Transverse colon (tissue), 3 donors: Measurements from ENCODE around the gene GTF2IRD2.
"Not testable (repeated sequence)": the region's sequence is repeated elsewhere in the genome, so short reads cannot be mapped to it uniquely, and the experiment has no call there.

ENCODE experiments used
- CTCF ChIP-seq, 5 experiments: fragments of 200-600 bp in 3 of 5; fragments of 450-650 bp in 2 of 5; sonication (generic) in 3 of 5; IDR thresholded peaks; 1 replicate in 2 of 5; 2 replicates in 3 of 5; pipeline ENCODE4 v1.5.1; 2016 to 2017; ENCODE audit warnings: antibody characterized with exemption in 5 of 5, inconsistent platforms in 3 of 5, mild to moderate bottlenecking in 2 of 5, moderate library complexity in 1 of 5
- EP300 ChIP-seq: sonication (generic); formaldehyde crosslinking; IDR thresholded peaks from one replicate; pipeline ENCODE4 v1.6.1; 2017; ENCODE audit warnings: antibody characterized with exemption, low read depth
- POLR2A ChIP-seq: fragments of 450-650 bp; IDR thresholded peaks from one replicate; pipeline ENCODE4 v1.6.1; 2016; ENCODE audit warnings: antibody characterized with exemption, mild to moderate bottlenecking, moderate library complexity

GRCh38 chr7:74872542-74872941 lies 21.1 kb upstream of the GTF2IRD2 start:
- TF ChIP-seq CTCF (IDR thresholded peaks at IDR 0.05); POLR2A; EP300: not testable (repeated sequence)
